OCI-LY1 (cell line): ENCODE results near the gene GNPTAB.

Experiments used
- H2AFZ ChIP-seq: fragments of 200-600 bp; sonication (generic), shearing (Covaris generic); 2 replicates; pipeline ENCODE4 v1.6.0; 2014; ENCODE audit warnings: antibody characterized with exemption, mild to moderate bottlenecking, low read length
- H3F3A ChIP-seq: fragments of 200-600 bp; sonication (generic), shearing (Covaris generic); 2 replicates; pipeline ENCODE4 v1.6.0; 2014; ENCODE audit warnings: mild to moderate bottlenecking, antibody characterized with exemption, low read length, moderate library complexity; ENCODE audit not compliant: insufficient read depth
- H3K27ac ChIP-seq: fragments of 200-600 bp; sonication (generic); 2 replicates; pipeline ENCODE4 v1.5.1; 2014; ENCODE audit warnings: low read length, mixed run types, mild to moderate bottlenecking, low read depth; ENCODE audit not compliant: poor library complexity, severe bottlenecking
- H3K27me3 ChIP-seq: fragments of 200-600 bp; sonication (generic); 2 replicates; pipeline ENCODE4 v1.6.0; 2014; ENCODE audit warnings: antibody characterized with exemption, mild to moderate bottlenecking, low read length, moderate library complexity; ENCODE audit not compliant: insufficient read depth
- H3K36me3 ChIP-seq: fragments of 200-600 bp; sonication (generic); 2 replicates; pipeline ENCODE4 v1.6.1; 2014; ENCODE audit warnings: mild to moderate bottlenecking, antibody characterized with exemption, low read length, moderate library complexity, mixed read lengths; ENCODE audit not compliant: insufficient read depth
- H3K4me1 ChIP-seq: fragments of 200-600 bp; sonication (generic); 2 replicates; pipeline ENCODE4 v1.5.1; 2014; ENCODE audit warnings: mild to moderate bottlenecking, low read length, moderate library complexity; ENCODE audit not compliant: insufficient read depth, severe bottlenecking
- H3K4me2 ChIP-seq: fragments of 200-600 bp; sonication (generic), shearing (Covaris generic); 2 replicates; pipeline ENCODE4 v1.6.1; 2014; ENCODE audit warnings: low read length
- H3K4me3 ChIP-seq: fragments of 200-600 bp; sonication (generic); 2 replicates; pipeline ENCODE4 v1.5.1; 2014; ENCODE audit warnings: low read length, low read depth, mild to moderate bottlenecking, mixed read lengths; ENCODE audit not compliant: poor library complexity, severe bottlenecking
- H3K79me2 ChIP-seq: fragments of 200-600 bp; shearing (Covaris generic); 2 replicates; pipeline ENCODE4 v1.6.1; 2016; ENCODE audit warnings: mixed run types, low read length, mixed read lengths; ENCODE audit not compliant: insufficient read depth
- H3K9ac ChIP-seq: fragments of 200-600 bp; sonication (generic), shearing (Covaris generic); 2 replicates; pipeline ENCODE4 v1.6.1; 2014; ENCODE audit warnings: mild to moderate bottlenecking, low read length, mixed read lengths
- H3K9me2 ChIP-seq: fragments of 200-600 bp; sonication (generic), shearing (Covaris generic); 2 replicates; pipeline ENCODE4 v1.6.1; 2014; ENCODE audit warnings: low read depth, mild to moderate bottlenecking, low read length, mixed read lengths
- H3K9me3 ChIP-seq: fragments of 200-600 bp; shearing (Covaris generic); 2 replicates; pipeline ENCODE4 v1.6.1; 2014; ENCODE audit warnings: low read length, mixed read lengths
- H4K20me1 ChIP-seq: fragments of 200-600 bp; sonication (generic), shearing (Covaris generic); 2 replicates; pipeline ENCODE4 v1.6.0; 2016; ENCODE audit warnings: mild to moderate bottlenecking, low read length; ENCODE audit not compliant: insufficient read depth
- CTCF ChIP-seq: fragments of 200-600 bp; sonication (generic), shearing (Covaris generic); IDR thresholded peaks from 2 replicates; pipeline ENCODE4 v1.5.1; 2017; ENCODE audit warnings: mild to moderate bottlenecking, antibody characterized with exemption, low read length, moderate library complexity, mixed read lengths
- EZH2 ChIP-seq: fragments of 200-600 bp; sonication (generic), shearing (Covaris generic); IDR thresholded peaks from 2 replicates; pipeline ENCODE4 v1.8.0; 2017; ENCODE audit warnings: borderline replicate concordance, mixed run types, mild to moderate bottlenecking, antibody characterized with exemption, low read length, moderate library complexity, mixed read lengths

The GNPTAB gene

GRCh38 chr12:101732318-101732717 lies 98.4 kb downstream of the GNPTAB start:
- Histone ChIP-seq H3K9me3 (no peaks in the 10 kb centered on the region), H3K4me2 (no peak overlapping the region), H3K27me3 (no peaks in the 10 kb centered on the region), H3K27ac (peak overlapping the region; percentile 69), H3K9ac (no peak overlapping the region), H3K9me2 (no peaks in the 10 kb centered on the region), H2AFZ (no peak overlapping the region), H3F3A (no peaks in the 10 kb centered on the region; the same call in 1 of the 2 replicates), H3K4me3 (no peak overlapping the region), H3K4me1 (peaks cover 28% of the 10 kb centered on the region), H3K79me2 (no peaks in the 10 kb centered on the region), H3K36me3 (peaks cover 76% of the 10 kb centered on the region), H4K20me1 (no peaks in the 10 kb centered on the region)
- TF ChIP-seq CTCF (no peak), EZH2 (no peak)

- H3K27ac ChIP-seq: no peak overlapping the region
These were observed 100.9 kb downstream of the GNPTAB start for GRCh38 chr12:101729842-101730241.

GRCh38 chr12:101727098-101727497 lies 103.7 kb downstream of the GNPTAB start:
- H2AFZ ChIP-seq: no peak overlapping the region
- H3K4me3 ChIP-seq: no peak overlapping the region
- no peak overlapping the region for H3K27ac ChIP-seq
- no peaks in the 10 kb centered on the region for H3K9me3 ChIP-seq
- H3F3A ChIP-seq: no peaks in the 10 kb centered on the region; the same call in 1 of the 2 replicates
- H3K4me1 ChIP-seq: peaks cover under 1% of the 10 kb centered on the region
- no peaks in the 10 kb centered on the region for H3K27me3 ChIP-seq
- TF ChIP-seq CTCF: no peak
- no peak for TF ChIP-seq EZH2
- no peak overlapping the region for H3K4me2 ChIP-seq
- H3K9ac ChIP-seq: no peak overlapping the region
- H3K36me3 ChIP-seq: peaks cover 89% of the 10 kb centered on the region
- H3K9me2 ChIP-seq: no peaks in the 10 kb centered on the region
- H4K20me1 ChIP-seq: no peaks in the 10 kb centered on the region
- H3K79me2 ChIP-seq: no peaks in the 10 kb centered on the region

More at GRCh38 chr12:101729842-101730241, 100.9 kb downstream of the GNPTAB start:
- H4K20me1 ChIP-seq: no peaks in the 10 kb centered on the region
- H3K9me2 ChIP-seq: no peaks in the 10 kb centered on the region
- H3K27me3 ChIP-seq: no peaks in the 10 kb centered on the region
- no peak overlapping the region for H3K9ac ChIP-seq
- no peak overlapping the region for H2AFZ ChIP-seq
- no peak overlapping the region for H3K4me2 ChIP-seq
- peaks cover 17% of the 10 kb centered on the region for H3K4me1 ChIP-seq
- no peak overlapping the region for H3K4me3 ChIP-seq
- no peaks in the 10 kb centered on the region; the same call in 1 of the 2 replicates for H3F3A ChIP-seq
- no peaks in the 10 kb centered on the region for H3K79me2 ChIP-seq
- no peaks in the 10 kb centered on the region for H3K9me3 ChIP-seq
- TF ChIP-seq CTCF (no peak), EZH2 (no peak)
- H3K36me3 ChIP-seq: peaks cover 94% of the 10 kb centered on the region
